HepG2 (cell line): ENCODE data around the gene UNC5B.

Source experiments
- CBX1 ChIP-seq: IDR thresholded peaks from one replicate; pipeline ENCODE4 v1.6.1; 2016; ENCODE audit warnings: antibody characterized with exemption, low read depth
- IKZF4 ChIP-seq: sonication (generic); formaldehyde crosslinking; IDR thresholded peaks from 2 replicates; pipeline ENCODE4 v1.5.1; 2020; ENCODE audit warnings: borderline replicate concordance, mild to moderate bottlenecking, low read depth, missing genetic modification reagents; ENCODE audit errors: not compliant biosample characterization
- JUN ChIP-seq: sonication (generic); formaldehyde crosslinking; IDR thresholded peaks from 2 replicates; pipeline ENCODE4 v1.4.0; 2020; ENCODE audit warnings: mild to moderate bottlenecking, missing genetic modification reagents
- MAFK ChIP-seq, 2 experiments: IDR thresholded peaks in 1 of 2; conservative IDR thresholded peaks in 1 of 2; 2 replicates each; pipeline ENCODE4 v1.6.1; 2011; ENCODE audit warnings: improper control_type of control experiment in 2 of 2, low read length in 2 of 2
- POLR2A ChIP-seq, 2 experiments: IDR thresholded peaks; 2 replicates each; pipeline ENCODE4 v1.6.1; 2011; ENCODE audit warnings: low read depth in 2 of 2, low read length in 2 of 2, mild to moderate bottlenecking in 1 of 2, moderate library complexity in 1 of 2; ENCODE audit not compliant: insufficient read depth in 1 of 2
- TGIF2 ChIP-seq: IDR thresholded peaks from 2 replicates; pipeline ENCODE4 v1.6.1; 2016; ENCODE audit warnings: control low read depth, missing compliant biosample characterization
- ZNF234 ChIP-seq: sonication (generic); formaldehyde crosslinking; conservative IDR thresholded peaks from 2 replicates; pipeline ENCODE4 v1.5.1; 2020; ENCODE audit warnings: mild to moderate bottlenecking, missing genetic modification reagents
- TF ChIP-seq, protein P1 (sequence below): sonication (generic); formaldehyde crosslinking; IDR thresholded peaks from 2 replicates; pipeline ENCODE4 v1.5.0; 2020; ENCODE audit warnings: mild to moderate bottlenecking, missing genetic modification reagents, moderate library complexity

DNA sequence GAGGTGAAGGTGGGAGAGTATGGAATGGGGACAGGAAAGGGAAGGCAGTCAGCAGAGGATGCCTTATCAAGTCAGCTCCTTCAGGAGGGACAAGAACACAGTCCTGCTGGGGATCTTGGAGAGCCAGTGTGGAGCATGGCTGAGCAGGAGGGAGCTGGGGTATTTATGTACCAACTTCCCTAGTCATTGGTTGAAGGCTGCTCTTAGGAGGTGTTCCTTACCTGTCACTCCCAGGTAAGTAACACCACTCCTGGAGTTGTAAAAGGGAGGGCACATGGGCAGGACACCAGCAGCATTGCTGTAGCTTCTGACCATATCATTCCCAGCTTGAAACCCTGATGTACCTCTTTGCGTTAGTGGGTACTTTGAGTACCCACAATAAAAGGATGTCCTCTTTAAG is 136.5 kb downstream of the UNC5B start:
- no peak for TF ChIP-seq ZNF234 (CRISPR knock-in tag)
- TF ChIP-seq MAFK (conservative IDR thresholded peaks at IDR 0.05 in 1 of 2, IDR thresholded peaks at IDR 0.05 in 1 of 2; ENCODE audit: low read length in 2 of 2), result no peak
- TF ChIP-seq IKZF4 (CRISPR knock-in tag), result no peak
- TF ChIP-seq TGIF2, result no peak
- TF ChIP-seq, protein P1, sequence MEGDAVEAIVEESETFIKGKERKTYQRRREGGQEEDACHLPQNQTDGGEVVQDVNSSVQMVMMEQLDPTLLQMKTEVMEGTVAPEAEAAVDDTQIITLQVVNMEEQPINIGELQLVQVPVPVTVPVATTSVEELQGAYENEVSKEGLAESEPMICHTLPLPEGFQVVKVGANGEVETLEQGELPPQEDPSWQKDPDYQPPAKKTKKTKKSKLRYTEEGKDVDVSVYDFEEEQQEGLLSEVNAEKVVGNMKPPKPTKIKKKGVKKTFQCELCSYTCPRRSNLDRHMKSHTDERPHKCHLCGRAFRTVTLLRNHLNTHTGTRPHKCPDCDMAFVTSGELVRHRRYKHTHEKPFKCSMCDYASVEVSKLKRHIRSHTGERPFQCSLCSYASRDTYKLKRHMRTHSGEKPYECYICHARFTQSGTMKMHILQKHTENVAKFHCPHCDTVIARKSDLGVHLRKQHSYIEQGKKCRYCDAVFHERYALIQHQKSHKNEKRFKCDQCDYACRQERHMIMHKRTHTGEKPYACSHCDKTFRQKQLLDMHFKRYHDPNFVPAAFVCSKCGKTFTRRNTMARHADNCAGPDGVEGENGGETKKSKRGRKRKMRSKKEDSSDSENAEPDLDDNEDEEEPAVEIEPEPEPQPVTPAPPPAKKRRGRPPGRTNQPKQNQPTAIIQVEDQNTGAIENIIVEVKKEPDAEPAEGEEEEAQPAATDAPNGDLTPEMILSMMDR (CRISPR knock-in tag), result no peak
- TF ChIP-seq POLR2A (IDR thresholded peaks at IDR 0.05; ENCODE audit: insufficient read depth in 1 of 2, low read depth in 2 of 2, low read length in 2 of 2), result no peak
- TF ChIP-seq CBX1, result no peak
- no peak for TF ChIP-seq JUN (CRISPR knock-in tag)
